Measurements from ENCODE around the gene SGSM1.
A peak's percentile ranks its signal among the peaks of the same experiment; 100 is the strongest.

SGSM1 gene, protein sequence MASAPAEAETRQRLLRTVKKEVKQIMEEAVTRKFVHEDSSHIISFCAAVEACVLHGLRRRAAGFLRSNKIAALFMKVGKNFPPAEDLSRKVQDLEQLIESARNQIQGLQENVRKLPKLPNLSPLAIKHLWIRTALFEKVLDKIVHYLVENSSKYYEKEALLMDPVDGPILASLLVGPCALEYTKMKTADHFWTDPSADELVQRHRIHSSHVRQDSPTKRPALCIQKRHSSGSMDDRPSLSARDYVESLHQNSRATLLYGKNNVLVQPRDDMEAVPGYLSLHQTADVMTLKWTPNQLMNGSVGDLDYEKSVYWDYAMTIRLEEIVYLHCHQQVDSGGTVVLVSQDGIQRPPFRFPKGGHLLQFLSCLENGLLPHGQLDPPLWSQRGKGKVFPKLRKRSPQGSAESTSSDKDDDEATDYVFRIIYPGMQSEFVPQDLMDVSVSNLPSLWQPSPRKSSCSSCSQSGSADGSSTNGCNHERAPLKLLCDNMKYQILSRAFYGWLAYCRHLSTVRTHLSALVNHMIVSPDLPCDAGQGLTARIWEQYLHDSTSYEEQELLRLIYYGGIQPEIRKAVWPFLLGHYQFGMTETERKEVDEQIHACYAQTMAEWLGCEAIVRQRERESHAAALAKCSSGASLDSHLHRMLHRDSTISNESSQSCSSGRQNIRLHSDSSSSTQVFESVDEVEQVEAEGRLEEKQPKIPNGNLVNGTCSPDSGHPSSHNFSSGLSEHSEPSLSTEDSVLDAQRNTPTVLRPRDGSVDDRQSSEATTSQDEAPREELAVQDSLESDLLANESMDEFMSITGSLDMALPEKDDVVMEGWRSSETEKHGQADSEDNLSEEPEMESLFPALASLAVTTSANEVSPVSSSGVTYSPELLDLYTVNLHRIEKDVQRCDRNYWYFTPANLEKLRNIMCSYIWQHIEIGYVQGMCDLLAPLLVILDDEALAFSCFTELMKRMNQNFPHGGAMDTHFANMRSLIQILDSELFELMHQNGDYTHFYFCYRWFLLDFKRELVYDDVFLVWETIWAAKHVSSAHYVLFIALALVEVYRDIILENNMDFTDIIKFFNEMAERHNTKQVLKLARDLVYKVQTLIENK

DNA sequence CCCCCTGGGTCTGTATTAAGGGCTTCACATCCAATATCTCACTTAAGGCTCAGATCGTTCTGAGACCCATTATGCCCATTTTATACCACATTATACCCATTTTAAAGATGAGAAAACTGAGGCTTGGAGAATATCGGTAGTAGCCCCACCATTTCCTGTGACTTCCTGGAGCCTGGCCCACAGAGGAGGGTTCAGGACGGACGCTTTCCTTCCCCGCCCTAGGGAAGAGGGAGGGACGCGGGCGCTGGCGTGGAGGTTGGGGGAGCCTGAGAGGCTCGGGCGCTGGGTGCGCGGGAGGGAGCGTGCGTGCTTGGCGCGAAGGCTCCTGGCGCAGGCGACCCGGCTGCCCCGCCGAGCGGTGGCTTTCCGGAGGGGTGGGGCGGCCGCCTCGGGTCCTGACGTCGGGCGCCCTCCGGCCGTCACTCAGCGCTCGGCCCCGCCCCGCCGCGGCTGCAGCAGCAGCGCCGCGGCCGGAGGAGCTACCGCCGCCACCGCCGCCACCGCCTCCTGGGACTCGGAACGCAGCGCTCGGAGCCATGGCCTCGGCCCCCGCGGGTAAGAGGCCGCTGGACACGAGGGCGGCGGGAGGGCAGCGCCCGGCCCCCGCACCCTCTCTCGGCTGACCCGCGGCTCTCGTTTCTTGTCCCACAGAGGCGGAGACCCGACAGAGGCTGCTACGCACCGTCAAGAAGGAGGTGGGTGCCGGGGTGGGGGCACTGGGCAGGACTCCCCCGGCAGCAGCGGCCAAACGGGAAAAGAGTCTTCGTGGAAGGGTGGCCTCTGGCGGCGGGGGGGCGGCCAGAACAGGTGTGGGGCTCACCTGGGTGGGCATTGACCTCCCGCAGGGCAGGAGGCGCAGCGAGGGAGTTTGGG, at the start of gene SGSM1:
SGSM1 (plus strand) TSS at position 422 of the 873 bp plus-strand sequence; CDS start at position 537, 115 bp downstream.
- DNase-seq: peak; percentile 70

DNA sequence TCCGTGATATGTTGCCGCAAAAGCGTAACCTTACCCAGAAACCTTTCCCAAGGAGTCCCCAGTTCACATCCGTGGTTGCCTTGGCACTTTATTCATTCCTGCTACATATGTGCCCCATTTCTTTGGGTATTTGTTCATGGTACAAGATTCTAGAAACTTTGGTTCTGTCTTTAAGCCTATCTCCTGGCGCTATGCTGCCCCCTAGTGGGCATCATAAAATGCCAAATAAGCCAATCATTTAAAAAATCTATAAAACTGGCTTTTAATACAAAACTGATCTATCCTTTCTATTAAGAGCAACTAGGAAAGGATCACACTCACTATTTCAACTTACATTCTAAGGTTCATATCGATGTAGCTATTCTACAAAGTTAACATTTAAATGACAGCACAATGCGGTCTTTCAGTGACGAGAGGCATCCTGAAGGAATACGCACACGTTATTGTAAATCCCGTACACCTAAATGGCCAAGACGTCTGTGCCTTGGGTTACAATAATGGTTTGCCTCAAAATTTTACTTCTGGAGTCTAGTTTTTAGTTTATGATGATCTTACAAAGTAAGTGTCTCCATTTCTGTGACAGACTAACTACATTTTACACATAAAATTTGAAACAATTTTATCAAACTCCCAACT, 47.7 kb upstream of the SGSM1 start:
- peak; percentile 21 for DNase-seq

DNA sequence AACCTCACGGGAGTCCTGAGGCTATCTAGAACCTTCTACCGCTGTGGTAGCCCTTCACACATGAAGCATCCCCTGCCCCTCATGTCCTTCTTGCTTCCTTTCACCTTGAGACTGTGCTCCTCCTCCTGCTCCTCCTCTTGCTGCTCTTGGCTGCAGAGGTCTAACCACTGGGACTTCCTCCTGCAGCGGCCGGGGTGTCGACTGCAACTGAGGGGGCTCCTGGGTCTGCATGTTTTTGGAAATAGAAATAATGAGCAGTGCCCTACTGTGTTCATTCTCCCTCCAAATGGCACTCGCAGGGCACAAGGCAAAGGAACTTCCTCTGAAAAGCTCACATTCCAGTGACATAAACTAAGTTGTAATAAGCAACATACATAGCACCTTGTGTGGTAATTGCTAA, 46.2 kb upstream of the SGSM1 start:
- DNase-seq: no peak

DNA sequence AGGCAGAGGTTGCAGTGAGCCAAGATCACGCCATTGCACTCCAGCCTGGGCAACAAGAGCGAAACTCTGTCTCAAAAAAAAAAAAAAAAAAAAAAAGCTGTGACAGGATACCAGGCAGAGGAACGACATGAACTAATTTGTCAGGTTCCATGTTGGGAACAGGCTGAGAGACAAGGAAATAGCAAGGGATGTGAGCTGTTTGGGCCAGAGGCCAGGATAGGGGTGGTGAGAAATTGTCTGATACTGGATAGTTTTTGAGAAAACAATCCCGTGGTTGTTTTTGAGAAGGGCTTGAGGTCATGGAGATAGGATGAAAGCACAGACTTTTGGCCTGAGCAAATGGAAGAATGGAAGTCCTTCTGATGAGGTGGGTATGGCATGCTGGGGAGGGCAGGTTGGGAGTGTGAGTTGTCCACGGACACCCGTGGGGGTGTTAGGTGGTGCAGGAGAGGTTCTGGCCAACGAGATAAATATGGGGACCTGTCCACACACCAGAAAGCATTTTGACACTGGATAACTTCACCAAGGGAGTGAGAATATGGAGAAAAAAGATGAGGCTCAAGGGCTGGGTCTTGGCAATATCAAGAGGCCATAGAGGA, 45.2 kb upstream of the SGSM1 start:
- DNase-seq: no peak

DNA sequence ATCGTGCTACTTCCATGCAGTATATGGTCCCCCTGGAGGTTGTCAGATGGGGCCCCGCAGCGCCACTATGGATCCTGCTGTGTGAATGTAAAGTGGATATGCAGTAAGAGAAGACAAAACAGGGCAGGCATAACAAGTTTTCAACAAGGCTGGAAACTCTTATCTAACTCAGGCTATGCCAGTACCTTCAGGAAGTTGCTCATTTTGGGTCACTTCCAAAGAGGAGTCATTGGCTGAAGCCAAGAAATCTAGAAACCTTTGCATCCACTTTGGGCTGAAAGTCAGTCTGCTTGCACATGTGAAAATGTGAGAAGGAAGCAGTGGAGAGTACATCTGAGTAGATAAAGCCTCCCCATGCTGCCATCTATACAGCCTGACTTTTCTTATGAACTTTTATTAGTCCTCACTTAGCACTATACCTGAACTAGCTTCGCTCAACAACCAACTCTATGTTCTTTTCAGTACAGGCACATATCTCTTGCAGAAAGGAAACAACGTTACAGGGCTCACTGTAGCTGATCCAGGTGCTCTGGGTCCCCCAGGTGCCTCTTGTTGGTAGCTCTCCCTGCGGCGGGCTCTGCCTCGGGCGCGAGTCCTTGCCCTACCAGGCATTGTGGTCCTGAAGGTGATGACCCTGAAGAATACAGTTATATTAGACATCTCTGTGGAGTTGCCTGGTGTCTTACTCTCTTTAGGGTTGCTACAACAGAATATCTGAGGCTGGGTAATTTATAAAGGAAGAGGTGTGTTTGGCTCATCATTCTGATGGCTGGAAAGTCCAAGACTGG, 43.9 kb upstream of the SGSM1 start:
- no peak for DNase-seq

DNA sequence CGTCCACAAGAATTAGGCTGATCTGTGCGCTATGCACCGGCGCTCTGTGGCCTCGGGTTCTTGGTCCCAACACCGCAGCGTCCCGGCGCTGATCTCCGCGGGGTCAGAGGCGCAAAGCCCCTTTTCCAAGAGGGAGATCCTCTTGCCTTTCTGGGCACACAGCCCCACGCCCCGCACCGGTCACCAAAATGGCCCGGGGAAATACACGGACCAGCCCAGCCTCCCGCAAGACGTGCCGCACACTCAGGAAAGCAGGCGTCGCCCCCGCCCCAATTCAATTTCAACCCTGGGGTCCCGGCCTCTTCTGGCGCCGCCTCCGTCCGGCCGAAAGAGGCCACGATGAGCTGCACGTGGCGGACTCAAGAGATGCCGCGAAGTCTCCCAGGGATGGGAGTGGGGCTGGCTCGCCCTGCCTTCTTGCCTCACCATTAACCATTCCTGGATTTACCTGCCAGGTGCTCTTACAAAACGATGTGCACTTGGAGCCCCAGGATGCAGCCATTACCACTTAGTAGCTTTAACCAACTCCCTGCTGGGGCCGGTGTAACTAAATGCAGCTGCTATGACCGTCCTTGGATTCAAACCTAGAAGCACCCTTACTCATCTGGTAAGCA, 42.0 kb upstream of the SGSM1 start:
- DNase-seq: no peak

DNA sequence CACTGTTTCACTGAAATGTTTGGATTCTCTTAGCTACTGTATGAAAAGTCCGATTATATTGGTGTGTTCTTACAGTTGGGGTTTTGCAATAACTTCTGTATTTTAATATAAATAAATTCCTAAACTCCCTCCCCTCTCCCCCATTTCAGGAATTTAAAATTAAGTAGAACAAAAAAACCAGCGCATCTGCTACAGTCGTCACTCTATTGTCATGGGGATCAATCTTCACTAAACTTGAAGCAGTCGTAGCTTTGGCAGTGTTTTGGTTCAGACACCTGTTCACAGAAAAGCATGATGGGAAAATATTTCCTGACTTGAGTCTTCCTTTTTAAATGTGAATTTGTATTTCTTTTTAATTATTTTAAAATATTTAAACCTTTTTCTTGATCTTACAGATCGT, 40.8 kb upstream of the SGSM1 start:
- no peak for DNase-seq

DNA sequence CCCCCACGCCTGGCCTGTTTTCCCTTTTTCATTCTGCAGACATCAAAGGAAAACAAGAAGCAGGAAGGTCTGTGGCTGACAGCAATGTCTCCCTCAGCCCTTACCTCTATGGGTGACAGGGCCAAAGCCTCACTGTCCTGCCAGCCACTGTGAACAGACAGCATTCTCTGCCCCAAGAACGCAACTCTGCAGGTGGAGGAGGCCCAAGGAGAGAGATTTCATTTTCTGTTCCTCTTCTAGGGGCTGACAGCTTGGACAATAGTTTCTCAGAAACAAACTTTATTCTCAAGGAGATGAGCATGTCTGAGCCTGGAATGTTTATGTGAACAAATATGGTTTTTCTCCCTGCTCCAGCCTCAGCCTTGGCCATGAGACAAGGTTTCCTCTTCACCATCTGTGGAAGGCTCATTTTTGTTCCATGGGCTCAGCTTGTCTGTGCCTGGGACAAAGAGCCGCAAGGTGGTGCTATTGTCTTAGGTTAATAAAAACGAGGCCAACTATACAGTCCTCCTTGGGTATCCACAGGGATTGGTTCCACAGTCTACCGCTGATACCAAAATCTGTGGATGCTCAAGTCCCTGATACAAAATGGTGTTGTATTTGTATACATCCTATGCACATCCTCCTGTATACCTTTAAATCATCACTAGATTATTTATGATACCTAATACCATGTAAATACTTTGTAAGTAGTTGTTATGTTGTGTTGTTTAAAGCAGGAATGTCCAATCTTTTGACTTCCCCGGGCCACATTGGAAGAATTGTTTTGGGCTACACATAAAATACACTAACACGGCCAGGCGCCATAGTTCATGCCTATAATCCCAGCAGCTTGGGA, 37.3 kb upstream of the SGSM1 start:
- DNase-seq: peak; percentile 66

DNA sequence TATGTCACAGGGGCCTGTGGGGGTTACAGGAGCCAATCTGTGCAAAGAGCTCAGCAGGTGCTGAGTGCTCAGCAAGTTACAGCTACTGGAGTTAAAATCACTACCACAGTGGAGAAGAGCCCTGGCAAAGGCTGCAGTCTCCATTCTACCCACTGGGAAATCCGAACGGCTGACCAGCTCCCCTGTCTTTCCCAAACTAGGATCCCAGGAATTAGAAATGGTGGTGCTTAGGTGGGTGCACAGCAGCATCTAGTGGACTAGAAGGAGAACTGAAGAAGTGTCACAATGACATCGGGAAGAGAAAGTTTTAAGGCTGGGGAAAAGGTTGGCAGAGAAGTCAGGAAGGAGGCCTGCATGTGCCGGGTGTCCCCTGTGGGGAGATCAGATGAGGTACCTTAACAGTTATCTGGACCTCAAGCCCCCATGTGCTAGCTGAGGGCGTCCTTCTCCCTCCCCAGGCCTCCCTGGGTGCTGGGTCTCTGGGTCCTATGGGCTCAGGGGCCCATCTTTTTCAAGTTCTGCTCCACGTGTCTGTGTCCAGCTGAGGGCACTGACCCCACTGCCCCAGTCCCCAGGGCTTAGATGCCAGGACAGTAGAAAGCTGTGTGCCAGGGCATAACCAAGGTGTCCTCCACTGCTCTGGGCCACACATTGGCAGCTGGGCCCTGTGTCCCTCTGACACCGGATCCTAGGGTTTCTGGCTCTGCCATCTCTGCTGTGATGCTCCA, 33.4 kb upstream of the SGSM1 start:
- peak; percentile 3 for DNase-seq

DNA sequence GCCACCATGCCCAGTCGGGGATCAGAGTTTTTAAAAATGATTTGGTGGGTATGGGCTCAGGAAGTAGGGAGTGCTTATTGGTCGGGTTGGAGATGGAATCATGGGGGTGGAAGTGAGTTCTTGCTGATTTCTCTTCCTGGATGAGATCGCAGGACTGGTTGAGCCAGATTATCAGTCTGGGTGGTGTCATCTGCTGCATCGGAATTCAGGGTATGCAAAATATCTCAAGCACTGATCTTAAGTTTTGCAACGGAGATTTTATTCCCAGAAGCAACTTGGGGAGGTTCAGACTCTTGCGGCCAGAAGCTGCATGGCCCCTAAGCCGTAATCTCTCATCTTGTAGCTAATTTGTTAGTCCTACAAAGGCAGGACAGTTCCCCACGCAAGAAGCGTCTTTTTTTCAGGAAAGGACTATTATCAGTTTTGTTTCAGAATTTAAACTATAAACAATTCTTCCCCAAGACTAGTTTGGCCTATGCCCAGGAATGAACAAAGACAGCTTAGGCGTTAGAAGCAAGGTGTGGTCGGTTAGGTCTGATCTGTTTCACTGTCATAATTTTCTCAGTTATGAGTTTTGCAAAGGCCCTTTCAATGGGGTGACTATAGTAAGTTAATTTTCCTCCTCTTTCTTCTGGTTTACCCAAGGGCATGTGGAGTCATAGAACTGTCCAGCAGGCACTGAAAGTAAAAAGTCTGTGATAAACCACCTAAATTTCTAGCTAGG, 30.1 kb upstream of the SGSM1 start:
- DNase-seq: no peak

DNA sequence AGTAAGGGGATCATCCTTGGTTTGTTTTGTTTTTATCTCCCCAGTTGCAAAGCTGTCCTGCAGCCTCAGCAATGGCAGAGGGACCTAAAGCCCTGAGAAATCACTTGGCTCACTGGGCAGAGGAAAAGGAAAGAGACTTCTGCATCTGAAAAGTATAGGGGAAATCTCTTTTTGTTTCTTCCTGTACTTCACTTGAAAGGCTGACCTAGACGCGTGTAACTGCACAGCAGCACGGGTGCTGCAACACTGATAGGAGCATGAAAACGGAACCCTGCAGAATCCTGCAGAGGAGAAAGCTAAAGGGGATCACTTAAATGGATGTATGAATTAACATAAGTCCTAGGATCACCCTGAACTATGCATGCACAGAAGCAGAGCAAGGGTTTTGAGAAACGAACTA, 29.5 kb upstream of the SGSM1 start:
- no peak for DNase-seq

DNA sequence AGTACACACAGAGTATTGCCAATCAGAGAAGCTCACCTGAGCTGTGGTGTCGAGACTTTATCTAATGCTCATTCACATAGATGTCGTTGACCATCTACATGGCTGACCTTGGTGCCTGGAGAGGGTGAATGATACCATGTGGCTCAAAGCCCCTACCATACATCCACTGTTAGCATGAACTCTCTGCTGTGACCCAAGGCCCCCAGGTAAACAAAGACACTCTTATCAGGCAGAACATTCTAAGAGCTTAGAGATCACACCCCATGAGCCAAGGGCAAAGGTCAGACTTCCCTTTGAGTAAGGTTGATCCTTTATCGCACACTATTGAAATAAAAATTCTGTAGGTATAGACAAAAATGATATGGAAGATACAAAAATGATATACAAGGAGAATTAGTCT, 16.5 kb upstream of the SGSM1 start:
- DNase-seq: no peak

DNA sequence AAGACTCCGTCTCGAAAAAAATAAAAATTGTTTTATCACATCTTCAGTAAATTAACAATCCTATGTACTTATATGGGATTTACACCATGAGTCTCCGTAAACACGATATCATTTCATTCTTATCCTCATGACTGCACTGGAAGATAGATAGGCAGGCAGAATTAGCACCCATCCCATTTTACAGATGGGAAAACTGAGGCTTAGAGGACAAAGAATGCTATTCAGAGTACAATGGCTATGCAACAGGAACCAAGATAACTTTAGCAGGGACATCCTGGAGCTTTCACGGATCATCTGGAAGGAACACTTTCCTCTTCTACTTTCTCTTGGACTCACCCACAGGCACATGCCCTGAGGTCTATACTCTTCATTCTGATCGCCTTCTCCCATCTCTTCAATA, 14.6 kb upstream of the SGSM1 start:
- no peak for DNase-seq

DNA sequence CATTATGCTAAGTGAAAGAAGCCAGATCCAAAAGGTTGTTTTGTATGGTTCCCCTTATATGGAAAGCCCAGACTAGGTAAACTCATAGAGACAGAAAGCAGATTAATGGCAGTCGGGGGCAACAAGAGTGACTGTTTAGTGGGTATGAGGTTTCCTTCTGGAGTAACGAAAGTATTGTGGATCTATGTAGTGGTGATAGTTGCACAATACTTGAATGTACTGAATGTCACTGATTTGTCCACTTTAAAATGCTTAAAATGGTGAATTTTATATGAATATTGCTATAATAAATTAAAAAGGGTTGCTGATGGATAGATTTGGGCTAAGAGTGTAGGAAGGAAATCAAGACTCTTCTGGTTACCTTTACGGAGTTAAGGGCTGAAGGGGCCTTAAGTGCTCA, 10.0 kb upstream of the SGSM1 start:
- DNase-seq: no peak

DNA sequence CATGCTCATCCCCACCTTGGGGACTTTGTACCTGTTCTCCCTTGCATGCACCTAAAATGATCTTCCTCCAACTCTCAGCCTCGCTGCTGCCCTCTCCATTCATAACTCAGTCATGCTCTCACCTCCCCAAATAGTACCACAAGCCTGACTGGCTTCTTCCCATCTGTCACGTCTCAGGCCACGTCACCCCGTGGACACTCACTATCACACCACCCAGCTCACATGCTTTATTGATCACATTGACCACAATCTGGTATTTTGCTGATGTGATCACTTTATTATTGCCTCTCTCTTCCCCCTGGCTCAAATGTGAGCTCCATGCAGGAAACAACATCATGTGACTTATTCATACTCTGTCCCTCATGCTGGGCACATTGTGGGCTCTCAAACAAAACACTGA, 9.2 kb upstream of the SGSM1 start:
- no peak for DNase-seq

DNA sequence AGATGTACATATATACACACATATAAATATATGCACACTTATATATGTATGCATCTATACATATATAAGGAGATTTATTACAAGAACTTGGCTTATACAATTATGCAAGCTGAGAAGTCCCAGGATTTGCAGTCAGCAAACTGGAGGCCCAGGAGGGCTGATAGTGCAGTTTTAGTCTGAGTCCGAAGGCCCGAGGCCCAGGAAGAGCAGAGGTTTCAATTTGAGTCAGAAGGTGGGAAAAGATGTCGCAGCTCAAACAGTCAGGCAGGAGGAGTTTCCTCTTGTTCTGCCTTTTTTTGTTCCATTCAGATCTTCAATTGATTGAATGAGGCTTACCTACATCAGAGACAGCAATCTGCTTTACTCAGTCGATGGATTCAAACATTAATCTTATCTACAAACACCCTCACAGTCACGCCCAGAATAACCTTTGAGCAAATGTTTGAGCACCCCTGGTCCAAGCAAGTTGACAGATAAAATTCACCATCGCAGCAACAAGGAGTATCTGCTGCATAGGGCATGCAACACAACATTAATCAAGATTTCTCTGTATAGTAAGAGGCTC, 4.0 kb upstream of the SGSM1 start:
- no peak for DNase-seq

DNA sequence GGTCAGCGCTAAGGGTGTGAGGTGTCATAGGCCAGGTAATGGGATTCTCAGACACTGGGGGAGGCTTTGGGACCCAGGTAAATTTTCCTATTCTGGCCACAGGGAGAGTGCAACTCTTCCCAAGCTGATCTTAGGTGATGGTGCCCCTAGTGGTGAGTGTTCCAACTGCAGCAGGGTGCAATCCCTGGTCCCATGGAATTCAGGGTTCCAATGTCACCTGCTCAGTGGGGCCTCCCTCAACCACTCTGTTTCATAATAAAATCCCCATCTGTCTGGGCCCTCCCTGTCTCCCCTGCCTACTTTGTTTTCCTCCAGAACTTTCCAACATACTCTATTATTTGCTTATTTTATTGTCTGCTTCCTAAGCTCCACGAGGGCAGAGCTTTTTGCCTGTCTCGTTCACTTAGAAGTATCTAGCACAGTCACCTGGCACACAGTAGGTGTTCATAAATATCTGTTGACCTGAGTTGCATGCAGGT, 2.9 kb upstream of the SGSM1 start:
- peak; percentile 33 for DNase-seq

DNA sequence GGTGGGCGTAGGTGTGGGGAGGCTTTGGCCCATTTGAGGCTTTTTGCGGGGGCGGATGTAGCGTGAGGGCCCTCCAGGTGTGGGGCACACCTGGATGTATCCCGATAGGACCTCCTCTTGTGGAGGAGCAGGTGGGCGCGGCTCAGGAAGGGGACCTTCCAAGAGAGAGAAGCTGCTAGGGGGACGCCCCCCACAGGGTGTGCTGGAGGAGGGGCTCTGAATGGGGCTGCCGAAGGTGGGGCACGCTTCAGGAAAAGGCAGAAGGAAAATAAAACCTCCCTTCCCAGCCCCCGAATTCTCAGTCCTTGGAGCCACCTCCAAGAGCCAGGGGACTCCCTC, 621 bp downstream of the SGSM1 start:
- DNase-seq: no peak
